ENCODE measurements around the gene SHKBP1. TPM values are rescaled to one million over a fixed set of nuclear protein-coding genes. Genes with fewer than 3 reads are reported as not detected.

SHKBP1 gene
- total RNA-seq, 1 donor from 2014 or later: 76.3 TPM

DNA sequence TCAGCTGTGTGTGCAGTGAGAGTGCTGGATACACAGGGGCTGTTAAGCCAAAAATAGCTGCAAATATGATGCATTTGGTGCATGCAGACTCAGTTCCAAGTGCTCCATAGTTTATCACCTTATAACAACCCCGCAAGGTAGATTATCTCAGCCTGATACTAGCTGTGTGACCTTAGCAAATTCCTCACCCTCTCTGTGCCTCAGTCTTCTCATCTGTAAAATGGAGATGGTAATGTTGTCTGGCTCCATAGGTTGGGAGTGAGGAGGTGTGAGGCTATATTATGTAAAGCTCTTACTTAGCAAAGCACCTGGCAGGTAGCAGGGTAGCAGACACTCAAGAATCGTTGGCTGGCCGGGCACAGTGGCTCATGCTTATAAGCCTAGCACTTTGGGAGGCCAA is 23.8 kb upstream of the SHKBP1 start:
- Mint-ChIP-seq H3K4me1 (peaks cover 10% of the 10 kb centered on the region), H3K9me3 (no peaks in the 10 kb centered on the region), H3K4me3 (no peak overlapping the region)

DNA sequence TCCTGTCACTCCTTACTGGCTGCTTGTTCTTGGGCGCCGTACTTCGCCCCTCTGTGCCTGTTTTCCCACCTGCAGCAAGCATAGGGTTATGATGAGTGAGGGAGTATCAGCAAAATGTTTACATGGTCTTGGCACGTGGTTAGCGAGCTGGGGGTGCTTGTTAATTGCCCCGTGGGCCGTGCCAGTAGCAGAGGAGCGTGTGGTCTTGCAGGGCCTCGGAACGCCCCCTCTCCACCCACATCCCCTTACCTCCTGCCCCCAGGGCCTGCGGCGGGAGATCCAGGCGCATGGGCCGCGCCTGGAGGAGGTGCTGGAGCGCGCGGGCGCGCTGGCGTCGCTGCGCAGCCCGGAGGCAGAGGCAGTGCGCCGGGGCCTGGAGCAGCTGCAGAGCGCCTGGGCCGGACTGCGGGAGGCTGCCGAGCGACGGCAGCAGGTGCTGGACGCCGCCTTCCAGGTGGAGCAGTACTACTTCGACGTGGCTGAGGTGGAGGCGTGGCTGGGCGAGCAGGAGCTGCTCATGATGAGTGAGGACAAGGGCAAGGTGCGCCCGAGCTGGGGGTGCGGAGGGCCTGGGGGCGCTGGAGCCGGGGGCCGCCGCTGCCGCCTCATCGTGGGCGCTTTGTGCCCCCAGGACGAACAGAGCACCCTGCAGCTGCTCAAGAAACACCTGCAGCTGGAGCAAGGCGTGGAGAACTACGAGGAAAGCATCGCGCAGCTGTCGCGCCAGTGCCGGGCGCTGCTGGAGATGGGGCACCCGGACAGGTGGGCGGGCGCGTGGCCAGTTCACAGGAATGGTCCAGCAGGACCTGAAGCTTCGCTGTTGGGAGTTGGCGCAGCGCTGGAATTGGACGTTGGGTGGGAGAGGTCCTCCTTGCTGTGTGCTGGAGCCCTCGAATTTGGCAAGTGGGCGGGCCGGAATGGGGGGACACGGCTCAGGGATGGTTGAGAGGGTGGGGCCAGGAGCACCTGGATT is 22.5 kb upstream of the SHKBP1 start:
- Mint-ChIP-seq H3K4me3 (no peak overlapping the region), H3K27me3 (ENCODE audit: low read depth) (peaks cover 85% of the 10 kb centered on the region), H3K9me3 (no peaks in the 10 kb centered on the region), H3K36me3 (ENCODE audit: low read depth) (no peaks in the 10 kb centered on the region), H3K4me1 (peaks cover 5% of the 10 kb centered on the region), H3K27ac (ENCODE audit: unreplicated experiment) (no peak overlapping the region)
- DNase-seq (ENCODE audit: low read depth, low spot score): no peak
- TF ChIP-seq, protein P1, sequence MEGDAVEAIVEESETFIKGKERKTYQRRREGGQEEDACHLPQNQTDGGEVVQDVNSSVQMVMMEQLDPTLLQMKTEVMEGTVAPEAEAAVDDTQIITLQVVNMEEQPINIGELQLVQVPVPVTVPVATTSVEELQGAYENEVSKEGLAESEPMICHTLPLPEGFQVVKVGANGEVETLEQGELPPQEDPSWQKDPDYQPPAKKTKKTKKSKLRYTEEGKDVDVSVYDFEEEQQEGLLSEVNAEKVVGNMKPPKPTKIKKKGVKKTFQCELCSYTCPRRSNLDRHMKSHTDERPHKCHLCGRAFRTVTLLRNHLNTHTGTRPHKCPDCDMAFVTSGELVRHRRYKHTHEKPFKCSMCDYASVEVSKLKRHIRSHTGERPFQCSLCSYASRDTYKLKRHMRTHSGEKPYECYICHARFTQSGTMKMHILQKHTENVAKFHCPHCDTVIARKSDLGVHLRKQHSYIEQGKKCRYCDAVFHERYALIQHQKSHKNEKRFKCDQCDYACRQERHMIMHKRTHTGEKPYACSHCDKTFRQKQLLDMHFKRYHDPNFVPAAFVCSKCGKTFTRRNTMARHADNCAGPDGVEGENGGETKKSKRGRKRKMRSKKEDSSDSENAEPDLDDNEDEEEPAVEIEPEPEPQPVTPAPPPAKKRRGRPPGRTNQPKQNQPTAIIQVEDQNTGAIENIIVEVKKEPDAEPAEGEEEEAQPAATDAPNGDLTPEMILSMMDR (conservative IDR thresholded peaks at IDR 0.05): no peak

More for the DNA sequence above, 23.8 kb upstream of the SHKBP1 start:
- TF ChIP-seq, protein P1 (conservative IDR thresholded peaks at IDR 0.05): no peak
- DNase-seq (ENCODE audit: low read depth, low spot score): no peak
- Mint-ChIP-seq H3K27ac (ENCODE audit: unreplicated experiment) (no peak overlapping the region), H3K36me3 (ENCODE audit: low read depth) (no peaks in the 10 kb centered on the region), H3K27me3 (ENCODE audit: low read depth) (peaks cover 84% of the 10 kb centered on the region)

GRCh38 chr19:40555978-40556689 is 20.5 kb upstream of the SHKBP1 start:
- H3K27me3 Mint-ChIP-seq (ENCODE audit: low read depth): peaks cover 82% of the 10 kb centered on the region
- no peak overlapping the region for H3K4me3 Mint-ChIP-seq
- H3K9me3 Mint-ChIP-seq: no peaks in the 10 kb centered on the region
- DNase-seq (ENCODE audit: low read depth, low spot score): no peak
- TF ChIP-seq, protein P1 (conservative IDR thresholded peaks at IDR 0.05): no peak
- no peaks in the 10 kb centered on the region for H3K36me3 Mint-ChIP-seq (ENCODE audit: low read depth)
- no peaks in the 10 kb centered on the region for H3K4me1 Mint-ChIP-seq
- H3K27ac Mint-ChIP-seq (ENCODE audit: unreplicated experiment): no peak overlapping the region

GRCh38 chr19:40556953-40557530 is 19.6 kb upstream of the SHKBP1 start:
- Mint-ChIP-seq H3K9me3 (no peaks in the 10 kb centered on the region), H3K4me3 (no peak overlapping the region), H3K27ac (ENCODE audit: unreplicated experiment) (no peak overlapping the region), H3K4me1 (no peaks in the 10 kb centered on the region), H3K27me3 (ENCODE audit: low read depth) (peaks cover 87% of the 10 kb centered on the region), H3K36me3 (ENCODE audit: low read depth) (no peaks in the 10 kb centered on the region)
- DNase-seq (ENCODE audit: low read depth, low spot score): no peak
- TF ChIP-seq, protein P1 (conservative IDR thresholded peaks at IDR 0.05): no peak

DNA sequence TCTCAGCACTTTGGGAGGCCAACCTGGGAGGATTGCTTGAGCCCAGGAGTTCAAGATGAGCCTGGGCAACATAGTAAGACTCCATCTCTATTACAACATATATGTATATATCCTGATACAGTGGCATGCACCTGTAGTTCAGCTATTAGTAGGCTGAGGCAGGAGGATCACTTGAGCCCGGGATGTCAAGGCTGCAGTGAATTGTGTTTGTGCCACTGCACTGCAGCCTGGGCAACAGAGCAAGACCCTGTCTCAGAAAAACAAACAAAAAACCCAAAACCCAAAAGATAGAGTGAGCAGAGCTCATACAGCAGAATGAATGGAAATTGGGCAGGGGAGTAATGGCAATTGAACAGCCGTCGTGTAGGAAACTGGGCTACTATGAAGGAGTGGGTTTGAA is 17.3 kb upstream of the SHKBP1 start:
- peaks cover 84% of the 10 kb centered on the region for H3K27me3 Mint-ChIP-seq (ENCODE audit: low read depth)
- no peaks in the 10 kb centered on the region for H3K36me3 Mint-ChIP-seq (ENCODE audit: low read depth)

More for the DNA sequence above, 17.3 kb upstream of the SHKBP1 start:
- Mint-ChIP-seq H3K27ac (ENCODE audit: unreplicated experiment) (no peak overlapping the region), H3K4me1 (no peaks in the 10 kb centered on the region), H3K4me3 (no peak overlapping the region), H3K9me3 (no peaks in the 10 kb centered on the region)
- TF ChIP-seq, protein P1 (conservative IDR thresholded peaks at IDR 0.05): no peak
- DNase-seq (ENCODE audit: low read depth, low spot score): no peak
